Heart left ventricle (tissue), 13 donors: Measurements from ENCODE around the gene UQCR11.

Experiments used
- POLR2A ChIP-seq, 2 donors: fragments of 450-650 bp; IDR thresholded peaks; one replicate each; pipeline ENCODE4 v1.6.1; 2017; ENCODE audit warnings: antibody characterized with exemption in 2 of 2, mild to moderate bottlenecking in 2 of 2, moderate library complexity in 2 of 2
- TF ChIP-seq, protein P1 (sequence below), 12 donors: fragments of 200-600 bp; sonication (generic) in 4 of 12; IDR thresholded peaks; one replicate each; pipeline versions ENCODE4 v1.5.0 to v1.8.0; 2018 to 2022; ENCODE audit warnings: antibody characterized with exemption in 12 of 12, mild to moderate bottlenecking in 5 of 12
- donor health status: ischemic (EF 13 %, LVEDD 7.1; RV severe dilation, severe dysfunction).
- donor health status: DM: no; HTN: yes; CAD: no.
- donor health status: DM: no; HTN: no; CAD: no.
- donor health status: ischemic (EF 25% LVEDD 6.9; RV normal size, moderate dysfunction).
- donor health status: ischemic (EF 25% LVEDD 5.7; RV mildly dilated, moderate dysfunction).
- donor health status: ischemic (EF 35%, LVEDD 5.7; RV mildly dilated, moderate dysfunction).
- donor health status: nonischemic (EF 11% LVEDD 7.7; RV severe dilation, severe dysfunction).
- donor health status: DM: yes; HTN: yes; CAD: no.
- donor health status: PGD.
- donor health status: ischemic (EF 29% LVEDD 5.4; RV normal size, mild dysfunction).
- donor health status: nonischemic (EF 23%, LVEDD 6.1; RV moderate dilation, normal function).

DNA sequence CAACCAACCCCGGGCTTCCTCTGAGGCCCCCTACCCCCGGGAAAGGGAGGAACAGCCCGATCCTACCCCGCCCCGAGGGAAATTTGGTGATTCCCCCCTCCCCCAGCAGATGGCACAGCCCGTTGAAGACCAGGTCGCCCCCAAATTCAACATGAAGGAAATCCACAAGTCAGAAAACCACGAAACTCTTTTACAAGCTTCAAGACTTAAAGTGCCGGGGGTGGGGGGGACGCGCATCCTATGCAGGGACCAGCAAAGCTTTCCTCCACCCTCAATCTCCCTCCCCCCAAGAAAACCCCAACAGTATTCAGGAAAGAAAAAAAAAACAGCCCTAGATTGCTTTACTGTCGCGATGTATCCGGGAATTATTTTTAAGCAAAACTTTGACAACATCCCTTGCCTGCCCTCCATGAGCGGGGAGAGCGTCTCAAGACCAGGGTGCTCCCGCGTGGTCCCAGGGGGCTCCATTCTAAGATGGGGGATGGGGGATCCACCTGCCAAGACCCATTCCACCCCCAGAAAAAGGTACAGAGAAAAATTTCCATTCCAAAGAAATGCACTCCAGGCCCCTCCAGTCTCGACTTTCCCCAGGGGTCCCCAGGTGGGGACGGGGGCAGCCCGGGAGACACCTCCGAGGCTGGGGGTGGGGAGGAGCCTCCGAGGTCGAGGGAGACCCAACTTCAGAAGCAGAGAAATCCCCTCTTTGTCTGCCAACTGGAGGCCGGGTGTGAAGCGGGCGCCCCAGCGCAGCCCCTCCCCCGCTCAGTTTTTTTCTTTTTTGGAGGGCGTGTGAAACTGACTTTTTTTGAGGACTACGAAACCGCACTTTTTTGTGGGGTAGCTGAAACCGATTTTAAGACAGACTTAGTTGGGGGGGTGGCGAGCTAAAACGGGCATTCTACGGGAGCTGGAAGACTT lies 45.6 kb upstream of the UQCR11 start:
- TF ChIP-seq, protein P1, sequence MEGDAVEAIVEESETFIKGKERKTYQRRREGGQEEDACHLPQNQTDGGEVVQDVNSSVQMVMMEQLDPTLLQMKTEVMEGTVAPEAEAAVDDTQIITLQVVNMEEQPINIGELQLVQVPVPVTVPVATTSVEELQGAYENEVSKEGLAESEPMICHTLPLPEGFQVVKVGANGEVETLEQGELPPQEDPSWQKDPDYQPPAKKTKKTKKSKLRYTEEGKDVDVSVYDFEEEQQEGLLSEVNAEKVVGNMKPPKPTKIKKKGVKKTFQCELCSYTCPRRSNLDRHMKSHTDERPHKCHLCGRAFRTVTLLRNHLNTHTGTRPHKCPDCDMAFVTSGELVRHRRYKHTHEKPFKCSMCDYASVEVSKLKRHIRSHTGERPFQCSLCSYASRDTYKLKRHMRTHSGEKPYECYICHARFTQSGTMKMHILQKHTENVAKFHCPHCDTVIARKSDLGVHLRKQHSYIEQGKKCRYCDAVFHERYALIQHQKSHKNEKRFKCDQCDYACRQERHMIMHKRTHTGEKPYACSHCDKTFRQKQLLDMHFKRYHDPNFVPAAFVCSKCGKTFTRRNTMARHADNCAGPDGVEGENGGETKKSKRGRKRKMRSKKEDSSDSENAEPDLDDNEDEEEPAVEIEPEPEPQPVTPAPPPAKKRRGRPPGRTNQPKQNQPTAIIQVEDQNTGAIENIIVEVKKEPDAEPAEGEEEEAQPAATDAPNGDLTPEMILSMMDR (IDR thresholded peaks at IDR 0.05): no peak
- TF ChIP-seq POLR2A (IDR thresholded peaks at IDR 0.05): no peak
